HFFc6 (cell line): ENCODE data around the gene ADARB1. TPM values are rescaled to one million over a fixed set of nuclear protein-coding genes. Genes with fewer than 3 reads are reported as not detected.

ENCODE experiments used
- DNase-seq: peaks from one replicate; pipeline ENCODE4 v3.0.0-alpha.2; 2018
- H3K27ac Mint-ChIP-seq: 2 replicates; pipeline ENCODE4 v1.8.0; 2020; ENCODE audit warnings: mild to moderate bottlenecking, mixed read lengths
- H3K27me3 Mint-ChIP-seq: 2 replicates; pipeline ENCODE4 v1.8.0; 2021; ENCODE audit warnings: mild to moderate bottlenecking, moderate library complexity, mixed read lengths; ENCODE audit not compliant: insufficient read depth
- H3K36me3 Mint-ChIP-seq: 2 replicates; pipeline ENCODE4 v1.8.0; 2021; ENCODE audit warnings: low read depth, mixed read lengths
- H3K4me1 Mint-ChIP-seq: 2 replicates; pipeline ENCODE4 v1.8.0; 2020; ENCODE audit warnings: low read depth, mixed read lengths
- H3K4me3 Mint-ChIP-seq: 2 replicates; pipeline ENCODE4 v1.8.0; 2020; ENCODE audit warnings: mild to moderate bottlenecking, moderate library complexity, mixed read lengths
- H3K9me3 Mint-ChIP-seq: 2 replicates; pipeline ENCODE4 v1.8.0; 2020; ENCODE audit warnings: mild to moderate bottlenecking, mixed read lengths
- CTCF ChIP-seq: fragments of 200-600 bp; sonication (generic); IDR thresholded peaks from 2 replicates; pipeline ENCODE4 v1.5.0; 2021; ENCODE audit warnings: antibody characterized with exemption, mild to moderate bottlenecking
- total RNA-seq, 6 experiments: library from RNA; stranded (reverse); fragmentation: NEBNext Ultra II Directional; extraction: Animal tissue kit (Norgen Biotek cat#: 25700); gene quantifications; 2 replicates in 1 of 6; 3 replicates in 5 of 6; pipeline ENCODE4 v1.2.3, GENCODE V29; 2021

ADARB1 gene
- total RNA-seq, 6 experiments from 2014 or later = 1.7 to 3.2 (median 2.2) TPM

DNA sequence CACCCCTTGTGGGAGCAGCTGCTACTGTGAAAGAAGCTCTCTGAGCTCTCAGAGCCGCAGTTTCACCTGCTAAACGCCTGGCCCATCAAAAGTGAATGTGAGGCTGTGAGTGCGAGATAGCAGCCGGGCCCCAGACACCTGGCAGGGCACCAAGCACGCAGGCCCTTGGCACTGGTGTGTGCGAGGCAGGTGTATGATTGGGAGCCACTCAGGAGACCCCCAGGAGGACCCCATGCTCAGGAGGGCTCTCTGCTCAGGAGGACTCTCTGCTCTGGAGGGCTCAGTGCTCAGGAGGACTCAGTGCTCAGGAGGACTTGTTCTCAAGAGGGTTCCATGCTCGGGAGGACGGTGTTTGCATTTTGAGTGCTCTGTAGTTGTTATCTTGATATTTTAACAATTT, 14.3 kb upstream of the ADARB1 start:
- TF ChIP-seq CTCF = no peak
- no peaks in the 10 kb centered on the region for H3K36me3 Mint-ChIP-seq
- H3K27ac Mint-ChIP-seq = no peak overlapping the region
- no peak for DNase-seq
- no peak overlapping the region for H3K4me3 Mint-ChIP-seq
- no peaks in the 10 kb centered on the region for H3K9me3 Mint-ChIP-seq
- H3K4me1 Mint-ChIP-seq = peaks cover 8% of the 10 kb centered on the region
- H3K27me3 Mint-ChIP-seq = peaks cover 41% of the 10 kb centered on the region

DNA sequence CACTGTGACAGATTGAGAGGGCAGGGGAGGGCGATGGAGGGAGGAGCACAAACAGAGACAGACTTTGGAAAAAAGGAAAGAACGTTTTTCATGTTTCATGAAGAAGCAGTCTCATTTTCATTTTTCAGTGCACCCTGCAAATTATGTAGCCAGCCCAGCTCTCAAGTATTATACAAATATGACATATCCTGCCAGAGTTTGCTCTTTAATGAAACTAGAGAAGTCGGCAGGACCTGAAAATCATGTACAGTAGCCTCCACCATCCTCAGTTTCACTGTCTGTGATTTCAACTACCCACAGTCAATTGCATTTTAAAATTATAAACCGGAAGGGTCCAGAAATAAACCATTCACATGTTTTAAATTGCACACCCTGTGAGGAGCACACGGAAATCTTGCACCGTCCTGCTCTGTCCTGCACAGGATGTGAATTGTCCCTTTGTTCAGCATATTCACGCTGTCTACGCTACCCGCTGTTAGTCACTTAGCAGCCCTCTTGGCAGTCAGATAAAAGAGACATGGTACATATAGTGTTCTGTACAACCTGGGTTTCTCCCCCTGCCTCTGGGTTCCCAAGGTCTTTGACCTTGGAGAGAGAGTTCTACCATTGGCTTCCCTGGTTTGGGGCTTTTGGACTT, 13.6 kb upstream of the ADARB1 start:
- H3K27me3 Mint-ChIP-seq = peaks cover 41% of the 10 kb centered on the region
- no peak for TF ChIP-seq CTCF
- DNase-seq = no peak
- no peak overlapping the region for H3K27ac Mint-ChIP-seq
- H3K4me1 Mint-ChIP-seq = peaks cover 7% of the 10 kb centered on the region
- no peaks in the 10 kb centered on the region for H3K36me3 Mint-ChIP-seq
- no peak overlapping the region for H3K4me3 Mint-ChIP-seq
- H3K9me3 Mint-ChIP-seq = no peaks in the 10 kb centered on the region

- H3K27ac Mint-ChIP-seq = no peak overlapping the region
- peaks cover 35% of the 10 kb centered on the region for H3K27me3 Mint-ChIP-seq
- H3K9me3 Mint-ChIP-seq = no peaks in the 10 kb centered on the region
- no peak for DNase-seq
- H3K36me3 Mint-ChIP-seq = no peaks in the 10 kb centered on the region
- no peak for TF ChIP-seq CTCF
- no peaks in the 10 kb centered on the region for H3K4me1 Mint-ChIP-seq
- no peak overlapping the region for H3K4me3 Mint-ChIP-seq
These were observed 10.3 kb upstream of the ADARB1 start for GRCh38 chr21:45064091-45064490.

GRCh38 chr21:45064618-45065399, 9.6 kb upstream of the ADARB1 start:
- Mint-ChIP-seq H3K36me3 (no peaks in the 10 kb centered on the region), H3K27ac (no peak overlapping the region), H3K4me1 (no peaks in the 10 kb centered on the region), H3K4me3 (no peak overlapping the region), H3K27me3 (peaks cover 32% of the 10 kb centered on the region), H3K9me3 (no peaks in the 10 kb centered on the region)
- no peak for TF ChIP-seq CTCF
- DNase-seq = no peak

DNA sequence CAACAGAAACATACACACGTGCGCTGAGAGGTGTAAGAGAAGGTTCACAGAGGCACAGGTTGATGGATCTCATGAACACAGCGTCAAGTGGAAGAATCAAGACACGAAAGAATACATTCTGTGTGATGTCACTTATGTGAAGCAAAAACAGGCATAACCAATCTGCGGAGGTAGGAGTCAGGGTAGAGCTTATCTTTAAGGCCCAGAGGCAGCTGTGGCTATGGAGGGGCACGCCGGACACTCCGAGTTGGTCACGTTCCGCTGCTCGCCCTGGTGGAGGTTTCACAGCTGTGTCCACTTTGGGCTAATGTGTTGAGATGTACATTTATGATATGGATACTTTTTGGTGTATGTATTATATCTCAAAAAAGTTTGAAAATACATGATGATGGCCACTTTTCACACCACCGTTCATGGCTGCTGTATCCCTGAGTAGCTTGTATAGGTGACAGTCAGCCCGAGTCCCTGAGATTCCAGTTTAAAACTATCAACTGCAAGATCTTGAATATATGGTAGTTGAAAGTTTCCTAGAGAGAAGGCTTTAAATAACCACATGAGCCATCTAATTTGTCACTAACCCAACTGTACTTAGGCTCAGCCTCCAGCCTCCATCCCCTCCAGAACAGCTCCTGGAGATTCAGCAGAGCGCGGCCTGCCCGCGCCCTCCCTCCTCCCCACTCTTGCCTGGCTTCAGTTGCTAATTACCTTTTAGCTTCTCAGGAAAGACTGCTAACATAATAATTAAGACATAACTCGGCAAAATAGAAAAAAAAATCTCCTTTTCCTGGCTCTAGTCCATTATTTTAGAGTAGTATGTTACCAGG, 6.7 kb upstream of the ADARB1 start:
- Mint-ChIP-seq H3K4me3 (no peak overlapping the region), H3K27me3 (peaks cover 21% of the 10 kb centered on the region), H3K4me1 (no peaks in the 10 kb centered on the region), H3K9me3 (no peaks in the 10 kb centered on the region), H3K36me3 (no peaks in the 10 kb centered on the region), H3K27ac (no peak overlapping the region)
- TF ChIP-seq CTCF = no peak
- DNase-seq = no peak
